HepG2 (cell line): ENCODE data around the gene TRAF3. TPM values are rescaled to one million over a fixed set of nuclear protein-coding genes. Genes with fewer than 3 reads are reported as not detected.

Experiments used
- ATAC-seq: fragments of 200-7000 bp; cut with Tn5 transposase; 3 replicates; pipeline ENCODE4 v1.9.1; 2020; ENCODE audit warnings: mild to moderate bottlenecking, moderate library complexity
- BruUV-seq: library from RNA; stranded (reverse); fragments of 400-500 nt; replicated peaks from 2 replicates; lab custom pipeline; 2021; lab: Mats Ljungman, UMichigan
- CTCF ChIA-PET: fragments of 300-600 bp; formaldehyde crosslinking; extraction: SDS; loops from one replicate; lab custom pipeline; 2021; ENCODE audit warnings: low total read pairs, inconsistent platforms, low intra/inter-chr PET ratio; lab: Yijun Ruan, JAX
- POLR2A ChIA-PET: fragments of 350-600 bp; sonication (Branson Sonifier 250); formaldehyde crosslinking; loops from one replicate; lab custom pipeline; 2020; ENCODE audit warnings: antibody characterized with exemption, inconsistent platforms; lab: Yijun Ruan, JAX
- DNase-seq: peaks from one replicate; pipeline ENCODE4 v3.0.0-alpha.2; 2015; ENCODE audit warnings: low spot score
- FAIRE-seq: peaks from 3 replicates; lab custom pipeline; 2011; peaks lifted over from hg19 to GRCh38; lab: Jason Lieb, UNC
- H2AFZ ChIP-seq: one replicate; pipeline ENCODE4 v1.6.1; 2011; ENCODE audit warnings: low read length, inconsistent platforms
- H3K27ac ChIP-seq: fragments of 300-600 bp; 3 replicates; pipeline ENCODE4 v1.8.0; 2011; ENCODE audit warnings: mixed run types, mild to moderate bottlenecking, mixed read lengths, low read length, inconsistent platforms; ENCODE audit not compliant: insufficient read depth; ENCODE audit errors: extremely low read length
- H3K27me3 ChIP-seq, 2 experiments: fragments of 200-600 bp in 1 of 2; 2 replicates in 1 of 2; 3 replicates in 1 of 2; pipeline versions ENCODE4 v1.6.0 to v1.8.0; 2011; ENCODE audit warnings: low read length in 2 of 2, mild to moderate bottlenecking in 2 of 2, moderate library complexity in 2 of 2, inconsistent platforms in 1 of 2; ENCODE audit not compliant: insufficient read depth in 2 of 2, control insufficient read depth in 1 of 2
- H3K36me3 ChIP-seq, 2 experiments: fragments of 200-600 bp in 1 of 2; replicated peaks in 1 of 2; 2 replicates in 1 of 2; 3 replicates in 1 of 2; pipeline versions ENCODE4 v1.5.1 to v1.8.0; 2011; ENCODE audit warnings: low read length in 2 of 2, inconsistent platforms in 1 of 2; ENCODE audit not compliant: insufficient read depth in 2 of 2, control insufficient read depth in 1 of 2
- H3K4me1 ChIP-seq: 2 replicates; pipeline ENCODE4 v1.5.1; 2012; ENCODE audit warnings: low read length, inconsistent platforms; ENCODE audit not compliant: insufficient read depth
- H3K4me2 ChIP-seq: 2 replicates; pipeline ENCODE4 v1.6.0; 2011; ENCODE audit warnings: low read depth, low read length, inconsistent platforms
- H3K4me3 ChIP-seq, 3 experiments: fragments of 200-600 bp in 1 of 3; sonication (generic), shearing (Covaris generic) in 1 of 3; replicated peaks in 1 of 3; 2 replicates each; pipeline ENCODE4 v1.5.1; 2011 to 2016; ENCODE audit warnings: low read length in 3 of 3, inconsistent platforms in 2 of 3, low read depth in 2 of 3, mild to moderate bottlenecking in 2 of 3, control low read depth in 1 of 3, mixed read lengths in 1 of 3; ENCODE audit not compliant: insufficient read depth in 1 of 3
- H3K79me2 ChIP-seq: one replicate; pipeline ENCODE4 v1.6.1; 2011; ENCODE audit warnings: low read length, inconsistent platforms; ENCODE audit not compliant: insufficient read depth
- H3K9ac ChIP-seq: 2 replicates; pipeline ENCODE4 v1.6.0; 2011; ENCODE audit warnings: mild to moderate bottlenecking, low read depth, low read length, inconsistent platforms; ENCODE audit not compliant: insufficient read depth
- H3K9me3 ChIP-seq: 2 replicates; pipeline ENCODE4 v1.5.1; 2012; ENCODE audit warnings: mild to moderate bottlenecking, low read length
- H4K20me1 ChIP-seq: 2 replicates; pipeline ENCODE4 v1.6.0; 2011; ENCODE audit warnings: inconsistent platforms, mild to moderate bottlenecking, low read length, moderate library complexity; ENCODE audit not compliant: insufficient read depth
- ARHGAP35 ChIP-seq: sonication (generic); formaldehyde crosslinking; IDR thresholded peaks from 2 replicates; pipeline ENCODE4 v1.9.0; 2022; ENCODE audit warnings: mild to moderate bottlenecking, inconsistent platforms, moderate library complexity, missing genetic modification reagents, borderline replicate concordance
- BHLHE40 ChIP-seq: IDR thresholded peaks from 2 replicates; pipeline ENCODE4 v1.6.1; 2011; ENCODE audit warnings: low read length, improper control_type of control experiment
- ELF4 ChIP-seq: sonication (generic); formaldehyde crosslinking; IDR thresholded peaks from 2 replicates; pipeline ENCODE4 v1.5.0; 2020; ENCODE audit warnings: missing genetic modification reagents, mild to moderate bottlenecking, moderate library complexity, borderline replicate concordance
- ETV6 ChIP-seq: sonication (generic); formaldehyde crosslinking; conservative IDR thresholded peaks from 2 replicates; pipeline ENCODE4 v1.4.0; 2020; ENCODE audit warnings: missing genetic modification reagents
- FOSL1 ChIP-seq: sonication (generic); formaldehyde crosslinking; IDR thresholded peaks from 2 replicates; pipeline ENCODE4 v1.9.0; 2021; ENCODE audit warnings: missing genetic modification reagents, borderline replicate concordance
- GTF2F1 ChIP-seq: fragments of 150-350 bp; IDR thresholded peaks from 2 replicates; pipeline ENCODE4 v1.6.1; 2014; ENCODE audit warnings: low read length
- KLF6 ChIP-seq: IDR thresholded peaks from 2 replicates; pipeline ENCODE4 v1.8.0; 2016; ENCODE audit warnings: missing biosample characterization, missing genetic modification reagents
- POGZ ChIP-seq: sonication (generic); formaldehyde crosslinking; IDR thresholded peaks from 2 replicates; pipeline ENCODE4 v1.4.0; 2020; ENCODE audit warnings: mild to moderate bottlenecking, missing genetic modification reagents
- ZBTB38 ChIP-seq: sonication (generic); formaldehyde crosslinking; IDR thresholded peaks from 2 replicates; pipeline ENCODE4 v1.5.1; 2020; ENCODE audit warnings: mild to moderate bottlenecking, missing genetic modification reagents
- ZFX ChIP-seq: sonication (generic); formaldehyde crosslinking; IDR thresholded peaks from 2 replicates; pipeline ENCODE4 v1.4.0; 2020; ENCODE audit warnings: mild to moderate bottlenecking, low read depth, missing genetic modification reagents, moderate library complexity
- ZKSCAN8 ChIP-seq: IDR thresholded peaks from 2 replicates; pipeline ENCODE4 v1.6.1; 2016; ENCODE audit warnings: borderline replicate concordance, missing genetic modification reagents, missing compliant biosample characterization
- ZNF205 ChIP-seq: IDR thresholded peaks from 2 replicates; pipeline ENCODE4 v1.6.1; 2018; ENCODE audit warnings: missing biosample characterization, missing genetic modification reagents
- ZNF30 ChIP-seq: sonication (generic); formaldehyde crosslinking; IDR thresholded peaks from 2 replicates; pipeline ENCODE4 v1.5.0; 2020; ENCODE audit warnings: mild to moderate bottlenecking, missing genetic modification reagents
- ZSCAN29 ChIP-seq: sonication (generic); formaldehyde crosslinking; conservative IDR thresholded peaks from 2 replicates; pipeline ENCODE4 v1.4.0; 2020; ENCODE audit warnings: mild to moderate bottlenecking, missing genetic modification reagents
- WGBS: methylation state at CpG from one replicate; pipeline ENCODE4 v1.1.6; 2017; ENCODE audit warnings: low lambda C conversion rate; 5-methylcytosine and 5-hydroxymethylcytosine counted together
- in situ Hi-C: cut with HindIII; loops from 2 replicates; pipeline ENCODE4 v1.10.0; 2017; ENCODE audit warnings: low pct_unique_long_range_greater_than_20kb; ENCODE audit not compliant: extremely low pct_ligation_motif_present
- intact Hi-C: fragments of 100-400 bp; cut with micrococcal nuclease; formaldehyde crosslinking; loops from one replicate; pipeline ENCODE4 v1.10.0; 2022; ENCODE audit not compliant: unreplicated experiment
- polyA plus RNA-seq, 8 experiments: library from polyadenylated mRNA; depleted of rRNA in 3 of 8; stranded (reverse) in 7 of 8; unstranded in 1 of 8; fragments of >200 nt; fragmentation: Illumina TruSeq in 4 of 8; extraction: Trizol in 4 of 8; gene quantifications; 2 replicates each; pipeline versions ENCODE4 v1.2.1 to v1.2.3, GENCODE V29; 2011 to 2016; ENCODE audit warnings: low read depth in 4 of 8, missing spikeins in 1 of 8, mixed read lengths in 1 of 8; ENCODE audit not compliant: insufficient read depth in 1 of 8
- total RNA-seq, 5 experiments: library from RNA; depleted of rRNA; stranded (reverse); fragments of >200 nt; fragmentation: Illumina TruSeq; extraction: Trizol; gene quantifications; 2 replicates each; pipeline ENCODE4 v1.2.3, GENCODE V29; 2016; ENCODE audit warnings: low read depth in 1 of 5
- TF ChIP-seq, protein P1 (sequence below): sonication (generic); formaldehyde crosslinking; conservative IDR thresholded peaks from 2 replicates; pipeline ENCODE4 v1.8.1; 2023; ENCODE audit warnings: missing genetic modification reagents

Gene TRAF3
- total and polyA plus RNA-seq, 2 of the 13 experiments (the other 11 are each of a cell fraction or from before 2014, with no cell fraction given) = 6.9 to 12.2 TPM

DNA sequence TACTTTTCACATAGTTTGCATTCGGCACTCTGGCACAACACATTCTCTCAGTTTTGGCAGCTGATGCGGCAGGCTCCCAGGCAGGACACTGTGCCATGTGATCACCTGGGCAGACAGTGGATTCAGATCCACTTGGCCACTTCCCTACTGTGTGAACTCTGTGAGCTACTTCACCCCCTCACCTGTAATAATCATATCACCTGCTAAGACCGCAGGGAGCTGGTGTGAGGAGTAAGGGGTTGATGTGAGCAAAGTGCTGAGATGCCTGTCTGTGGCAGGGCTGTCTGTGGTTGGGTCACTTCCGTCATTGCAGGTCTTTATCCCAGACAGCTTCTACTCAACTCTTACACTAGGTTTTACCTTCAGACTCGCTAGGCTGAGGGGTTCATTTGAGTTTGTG, 94.8 kb downstream of the TRAF3 start:
- in situ Hi-C loops (no loop called here), intact Hi-C loops (loop anchor here (10.0 kb wide), 1 partner anchor 97 kb away; the partner anchor contains the start of gene TRAF3)
- no peaks in the 10 kb centered on the region for H3K9me3 ChIP-seq
- BruUV-seq = no TSS peak
- peaks cover 1 to 31% of the 10 kb centered on the region in 2 experiments; a peak in 3 of 5 replicates for H3K36me3 ChIP-seq
- no peak overlapping the region for H3K4me3 ChIP-seq
- no peak for ATAC-seq
- H3K79me2 ChIP-seq = no peaks in the 10 kb centered on the region
- ChIA-PET POLR2A (no interaction called here), CTCF (no interaction called here)
- peaks cover 71% of the 10 kb centered on the region for H3K4me1 ChIP-seq
- no peak overlapping the region for H3K9ac ChIP-seq
- FAIRE-seq = no peak
- H4K20me1 ChIP-seq = no peaks in the 10 kb centered on the region
- TF ChIP-seq ZNF30 (CRISPR knock-in tag) (0 out of 2 replicates have a peak, but pooled peaks have one; percentile 14), KLF6 (no peak)
- no peak overlapping the region for H2AFZ ChIP-seq
- H3K4me2 ChIP-seq = no peak overlapping the region
- WGBS = 95% methylated on average over 5 of the region's 5 CpGs
- H3K27ac ChIP-seq = no peak overlapping the region
- H3K27me3 ChIP-seq = no peaks in the 10 kb centered on the region
- DNase-seq = no peak

DNA sequence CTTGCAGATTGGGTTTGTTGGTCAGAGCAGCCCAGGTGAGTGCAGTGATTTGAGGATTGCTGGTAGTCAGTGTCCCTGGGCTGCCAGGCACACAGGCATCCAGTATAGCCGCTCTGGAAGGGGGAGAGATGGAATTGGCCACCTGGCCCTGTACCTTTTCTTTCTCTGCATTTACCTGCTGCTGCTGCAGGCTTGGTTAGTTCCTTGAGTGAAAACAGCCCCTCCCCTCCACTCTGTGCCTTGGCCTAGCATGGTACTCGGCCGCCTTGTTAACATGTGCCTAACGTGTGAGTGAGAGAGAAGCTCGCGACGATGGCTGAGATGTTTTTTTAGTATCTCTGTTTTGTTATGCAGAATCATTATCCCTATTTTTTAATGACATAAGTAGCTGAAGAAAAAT, 95.9 kb downstream of the TRAF3 start:
- Histone ChIP-seq H3K79me2 (no peaks in the 10 kb centered on the region), H3K4me1 (peaks cover 60% of the 10 kb centered on the region), H3K27me3 (no peaks in the 10 kb centered on the region), H4K20me1 (no peaks in the 10 kb centered on the region), H3K27ac (peak overlapping the region; percentile 17), H3K4me2 (no peak overlapping the region; the same call in 1 of the 2 replicates), H3K9me3 (no peaks in the 10 kb centered on the region), H3K4me3 (no peak overlapping the region), H3K36me3 (peaks cover 1 to 35% of the 10 kb centered on the region in 2 experiments; a peak in 3 of 5 replicates), H2AFZ (no peak overlapping the region), H3K9ac (no peak overlapping the region)
- CTCF ChIA-PET = no interaction called here
- intact Hi-C loops (loop anchor here (10.0 kb wide), 1 partner anchor 98 kb away; the partner anchor contains the start of gene TRAF3), in situ Hi-C loops (no loop called here)
- DNase-seq (no peak), FAIRE-seq (no peak), ATAC-seq (peak; percentile 60)
- no TSS peak for BruUV-seq
- POLR2A ChIA-PET = interaction anchor here (0.7 to 1.0 kb wide), 3 partner anchors 24 to 97 kb away, joined by 3 to 5 read pairs (median 4); no protein-coding TSS in a partner anchor
- WGBS = 66% methylated on average over 7 of the region's 7 CpGs
- TF ChIP-seq ETV6 (CRISPR knock-in tag) = no peak
- TF ChIP-seq ZBTB38 (CRISPR knock-in tag) = peak; percentile 72; the same call in 1 of the 2 replicates
- no peak for TF ChIP-seq POGZ
- 0 out of 2 replicates have a peak, but pooled peaks have one; percentile 0 for TF ChIP-seq ZNF205
- no peak for TF ChIP-seq ZSCAN29 (CRISPR knock-in tag)
- TF ChIP-seq FOSL1 (CRISPR knock-in tag) = no peak
- TF ChIP-seq, protein P1, sequence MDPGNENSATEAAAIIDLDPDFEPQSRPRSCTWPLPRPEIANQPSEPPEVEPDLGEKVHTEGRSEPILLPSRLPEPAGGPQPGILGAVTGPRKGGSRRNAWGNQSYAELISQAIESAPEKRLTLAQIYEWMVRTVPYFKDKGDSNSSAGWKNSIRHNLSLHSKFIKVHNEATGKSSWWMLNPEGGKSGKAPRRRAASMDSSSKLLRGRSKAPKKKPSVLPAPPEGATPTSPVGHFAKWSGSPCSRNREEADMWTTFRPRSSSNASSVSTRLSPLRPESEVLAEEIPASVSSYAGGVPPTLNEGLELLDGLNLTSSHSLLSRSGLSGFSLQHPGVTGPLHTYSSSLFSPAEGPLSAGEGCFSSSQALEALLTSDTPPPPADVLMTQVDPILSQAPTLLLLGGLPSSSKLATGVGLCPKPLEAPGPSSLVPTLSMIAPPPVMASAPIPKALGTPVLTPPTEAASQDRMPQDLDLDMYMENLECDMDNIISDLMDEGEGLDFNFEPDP (CRISPR knock-in tag) = 0 out of 2 replicates have a peak, but pooled peaks have one; percentile 35
- peak; percentile 39; the same call in 1 of the 2 replicates for TF ChIP-seq ZFX
- no peak for TF ChIP-seq ARHGAP35 (CRISPR knock-in tag)
- no peak for TF ChIP-seq GTF2F1
- no peak for TF ChIP-seq BHLHE40
- TF ChIP-seq ELF4 = 0 out of 2 replicates have a peak, but pooled peaks have one; percentile 4
- TF ChIP-seq ZKSCAN8 = no peak
